ENCODE data around the gene RCAN2.
"Not testable (repeated sequence)": the region's sequence is repeated elsewhere in the genome, so short reads cannot be mapped to it uniquely, and the experiment has no call there.

Gene RCAN2

GRCh38 chr6:46381057-46381456 lies 110.2 kb downstream of the RCAN2 start:
- DNase-seq, result no peak

GRCh38 chr6:46380152-46380807 lies 111.0 kb downstream of the RCAN2 start:
- DNase-seq, result no peak

- DNase-seq, result no peak
Observed at GRCh38 chr6:46378882-46379416, 112.3 kb downstream of the RCAN2 start.

DNA sequence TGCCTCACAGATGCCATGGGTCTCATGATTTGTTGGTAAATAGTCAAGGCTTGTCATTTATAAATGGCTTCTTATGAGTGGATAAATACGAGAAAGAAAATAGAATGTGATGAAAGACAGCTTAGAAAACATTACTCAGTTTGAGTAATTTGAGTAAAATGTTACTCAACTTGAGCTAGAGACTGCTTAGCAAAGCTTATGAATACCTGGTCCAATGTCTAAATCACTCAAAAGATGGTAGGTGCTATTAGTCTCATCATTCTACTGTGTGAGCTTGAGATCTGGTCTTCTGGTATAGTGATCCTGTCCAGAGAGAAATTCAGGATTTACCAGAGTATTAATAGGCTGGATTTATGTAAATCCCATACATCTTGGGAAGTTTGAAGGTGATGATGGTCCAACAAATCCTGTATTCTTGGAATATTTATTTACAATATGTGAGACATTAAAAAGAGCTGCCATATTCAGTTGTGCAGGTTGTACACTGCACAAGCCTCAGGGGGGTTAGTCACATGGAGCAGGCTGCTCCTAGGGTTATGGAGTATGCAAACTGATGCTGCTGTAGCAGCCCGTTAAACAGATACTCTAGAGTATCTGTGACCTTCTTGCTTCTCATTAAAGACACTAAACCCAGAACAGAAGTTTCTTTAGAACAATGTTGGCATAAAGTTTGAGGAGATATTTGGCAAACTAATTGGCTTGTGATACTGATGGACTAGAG lies 112.9 kb downstream of the RCAN2 start:
- DNase-seq, result no peak

DNA sequence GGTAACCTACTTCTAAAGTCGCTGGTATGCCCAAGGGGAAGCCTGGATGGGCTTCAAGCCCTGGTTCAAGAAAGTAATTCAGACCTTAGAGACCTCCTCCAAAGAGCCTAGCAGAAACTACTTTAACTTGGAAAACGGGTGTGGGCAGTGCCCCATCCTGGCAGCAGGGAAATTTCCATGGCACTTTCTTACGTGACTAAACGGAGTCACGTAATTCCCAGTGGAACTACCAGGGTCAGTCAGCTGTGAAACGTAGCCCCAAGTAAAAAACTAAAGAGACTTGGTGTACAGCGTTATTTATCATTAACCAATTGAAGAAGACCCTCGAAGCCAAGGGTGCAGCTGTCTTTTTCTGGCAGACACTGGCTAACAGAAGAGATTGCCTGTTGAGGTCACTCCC lies 114.0 kb downstream of the RCAN2 start:
- DNase-seq, result no peak

GRCh38 chr6:46376562-46377061 lies 114.6 kb downstream of the RCAN2 start:
- peak; percentile 79 for DNase-seq

DNA sequence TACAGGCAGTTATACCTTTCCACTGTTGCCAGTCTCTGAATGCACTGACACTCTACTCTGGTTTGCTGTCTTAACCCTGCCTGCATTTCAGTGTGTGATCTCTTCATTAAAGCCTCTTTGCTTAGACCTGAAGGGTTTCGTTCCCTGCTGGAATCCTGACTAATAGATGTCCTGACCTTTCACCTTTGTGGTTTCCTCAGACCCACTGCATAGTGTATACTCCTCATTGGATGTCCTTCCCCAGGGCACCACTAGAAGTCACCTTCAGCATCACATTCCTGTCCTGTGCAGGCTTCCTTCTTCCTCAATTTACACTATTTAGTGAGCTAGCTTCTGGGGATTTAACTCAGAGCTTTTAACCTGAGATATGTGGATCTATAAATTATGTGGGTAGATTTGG lies 120.6 kb downstream of the RCAN2 start:
- no peak for DNase-seq

- DNase-seq, result no peak
Observed at GRCh38 chr6:46368169-46368536, 123.1 kb downstream of the RCAN2 start.

DNA sequence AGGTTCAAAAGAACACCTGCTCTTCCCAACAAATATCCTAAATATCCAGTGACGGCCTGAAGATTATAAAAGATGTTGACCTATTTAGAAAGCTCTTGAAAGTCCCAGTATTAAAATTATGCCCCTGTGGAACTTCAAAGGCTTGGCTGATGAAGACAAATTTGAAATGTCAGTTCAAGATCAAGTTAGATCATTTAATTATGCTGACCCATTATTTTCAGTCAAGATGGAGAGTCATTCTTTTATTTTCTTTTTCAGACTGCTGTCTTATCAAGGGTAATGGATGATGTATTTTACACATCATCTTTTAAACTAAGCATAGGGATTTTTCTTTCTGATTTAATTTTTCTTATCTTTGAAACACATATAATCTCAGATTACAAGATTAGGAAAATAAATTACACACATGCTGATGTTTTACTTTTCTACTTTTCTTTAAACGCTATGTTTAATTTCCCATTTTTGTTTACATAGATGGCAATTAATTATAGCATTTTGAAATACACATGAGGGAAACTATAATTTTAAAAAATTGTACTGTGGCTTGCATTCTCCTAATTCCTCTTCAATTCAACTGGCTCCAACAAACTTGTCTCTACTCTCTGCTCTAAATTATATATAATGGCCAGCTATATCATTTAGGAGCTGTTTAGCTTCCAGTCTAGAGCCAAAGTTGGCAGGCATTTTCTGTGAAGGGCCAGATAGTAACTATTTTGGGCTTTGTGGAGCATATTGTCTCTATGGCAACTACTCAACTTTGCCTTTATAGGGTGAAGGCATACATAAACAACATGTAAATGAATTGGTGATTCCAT lies 123.7 kb downstream of the RCAN2 start:
- no peak for DNase-seq

- DNase-seq, result no peak
Observed at GRCh38 chr6:46366190-46366900, 124.9 kb downstream of the RCAN2 start.

DNA sequence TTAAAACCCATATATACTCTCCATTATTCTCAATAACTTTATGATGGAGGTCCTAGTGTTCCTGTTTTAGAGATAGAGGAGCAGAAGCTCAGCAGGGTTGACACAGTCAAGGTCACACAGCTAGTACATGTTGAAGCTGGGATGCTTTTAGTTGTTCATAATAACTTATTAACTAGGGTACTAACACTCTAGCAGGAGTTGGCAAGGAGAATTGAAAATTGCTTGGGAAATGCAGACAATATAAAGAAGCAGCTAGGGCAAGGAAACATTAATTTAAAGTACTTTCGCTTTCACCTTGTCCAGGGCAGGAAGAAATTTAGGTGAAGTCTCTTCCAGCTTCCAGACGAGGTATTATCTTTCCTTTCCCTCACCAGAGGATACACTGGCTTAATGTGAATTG lies 133.7 kb downstream of the RCAN2 start:
- no peak for DNase-seq

DNA sequence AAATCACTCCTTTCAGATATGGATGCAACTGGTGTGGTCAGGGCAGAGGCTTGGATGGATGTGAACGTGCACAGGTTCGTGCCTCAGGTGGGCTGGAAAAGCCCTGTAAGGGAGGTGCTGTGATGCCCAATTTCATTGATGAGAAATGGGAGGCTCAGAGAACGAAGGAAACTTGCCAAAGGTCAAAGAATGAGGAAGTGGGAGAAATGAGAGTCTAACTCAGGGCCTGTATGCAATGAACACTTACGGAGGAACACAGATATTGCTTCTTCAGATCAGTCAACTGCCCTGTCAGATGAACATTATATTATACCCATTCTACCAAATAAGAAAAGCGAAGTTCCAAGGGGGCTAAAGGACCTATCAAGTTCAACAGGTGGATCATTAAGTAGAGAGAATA lies 134.7 kb downstream of the RCAN2 start:
- no peak for DNase-seq

DNA sequence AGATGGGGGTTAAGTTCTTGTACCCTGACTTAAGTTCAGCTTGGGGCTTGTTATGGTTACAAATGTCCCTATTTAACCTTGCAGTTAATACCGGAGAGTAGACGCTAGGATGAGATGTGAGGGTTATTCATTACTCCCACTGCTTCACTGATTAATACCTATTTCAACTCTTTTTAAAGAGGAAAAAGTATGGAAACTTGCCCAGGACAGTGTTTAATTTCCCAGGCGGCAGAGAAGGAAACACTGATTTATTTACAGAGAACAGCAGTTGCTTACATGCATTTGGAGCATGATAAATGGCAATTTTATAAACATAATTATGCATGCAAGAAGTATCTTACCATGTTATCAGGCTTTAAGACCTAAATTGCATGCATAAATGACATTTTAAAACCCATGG lies 137.7 kb downstream of the RCAN2 start:
- DNase-seq, result no peak

GRCh38 chr6:46352541-46353268 lies 138.5 kb downstream of the RCAN2 start:
- no peak for DNase-seq

DNA sequence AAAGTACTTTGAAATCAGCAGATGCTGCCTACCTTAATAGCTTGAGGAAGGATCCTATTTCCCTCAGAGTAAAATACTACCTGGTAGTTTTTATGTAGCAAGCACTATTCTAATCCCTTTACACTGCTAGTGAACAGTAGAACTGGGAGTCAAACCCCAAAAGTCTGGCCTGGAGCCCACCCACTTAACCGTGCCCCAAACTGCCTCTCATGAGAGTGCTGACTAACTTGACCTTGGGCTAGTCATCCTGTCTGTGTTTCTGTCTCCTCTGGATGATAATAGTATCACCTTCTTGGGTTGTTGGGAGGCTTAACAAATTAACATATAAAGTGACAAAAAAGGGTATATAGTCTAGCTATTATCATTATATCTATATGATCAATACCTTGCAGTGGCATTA lies 140.5 kb downstream of the RCAN2 start:
- no peak for DNase-seq

DNA sequence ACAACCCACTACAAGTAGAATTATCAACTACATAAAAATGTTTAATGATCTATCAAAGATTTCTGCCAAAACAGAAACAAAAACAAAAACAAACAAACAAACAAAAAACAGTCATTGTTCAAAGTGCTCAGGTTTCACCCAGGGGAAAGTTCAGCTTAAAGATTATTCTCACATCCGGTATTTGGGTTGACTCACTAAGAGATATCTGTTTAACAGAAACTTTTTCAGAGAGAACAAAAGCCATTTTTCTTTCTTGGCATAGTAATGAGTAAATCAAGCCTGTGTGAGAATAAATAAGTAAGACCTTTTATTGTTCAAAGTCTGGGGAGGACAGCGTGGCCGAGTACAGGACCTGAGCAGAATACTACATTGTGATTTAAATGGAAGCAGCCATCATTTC lies 143.6 kb downstream of the RCAN2 start:
- no peak for DNase-seq

GRCh38 chr6:46340246-46340645 lies 151.0 kb downstream of the RCAN2 start:
- no peak for DNase-seq

GRCh38 chr6:46338131-46338530 lies 153.1 kb downstream of the RCAN2 start:
- DNase-seq, result peak; percentile 67

GRCh38 chr6:46334442-46334841 lies 156.8 kb downstream of the RCAN2 start:
- DNase-seq, result no peak

DNA sequence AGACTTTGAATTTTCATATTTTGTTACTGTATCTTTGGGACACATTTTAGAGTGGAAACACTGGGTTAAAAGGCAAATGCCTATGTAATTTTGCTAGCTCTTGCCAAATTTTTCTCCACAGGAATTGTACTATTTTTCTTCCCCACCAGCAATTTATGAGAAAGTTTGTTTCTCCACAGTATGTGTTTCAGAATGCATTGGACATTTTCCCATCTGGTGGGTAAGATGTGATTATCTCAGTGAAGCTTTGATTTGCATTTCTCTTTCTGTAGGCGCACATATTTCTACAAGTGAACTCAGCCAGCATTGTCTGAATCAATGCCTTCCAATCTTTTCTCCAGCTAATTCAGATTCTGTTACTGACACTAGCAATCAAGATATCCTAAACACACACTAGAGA lies 157.8 kb downstream of the RCAN2 start:
- no peak for DNase-seq

DNA sequence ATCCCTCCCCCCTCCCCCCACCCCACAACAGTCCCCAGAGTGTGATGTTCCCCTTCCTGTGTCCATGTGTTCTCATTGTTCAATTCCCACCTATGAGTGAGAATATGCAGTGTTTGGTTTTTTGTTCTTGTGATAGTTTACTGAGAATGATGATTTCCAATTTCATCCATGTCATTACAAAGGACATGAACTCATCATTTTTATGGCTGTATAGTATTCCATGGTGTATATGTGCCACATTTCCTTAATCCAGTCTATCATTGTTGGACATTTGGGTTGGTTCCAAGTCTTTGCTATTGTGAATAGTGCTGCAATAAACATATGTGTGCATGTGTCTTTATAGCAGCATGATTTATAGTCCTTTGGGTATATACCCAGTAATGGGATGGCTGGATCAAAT lies 158.8 kb downstream of the RCAN2 start:
- not testable (repeated sequence) for DNase-seq

GRCh38 chr6:46331461-46331860 lies 159.8 kb downstream of the RCAN2 start:
- no peak for DNase-seq
